Endodermal cell (in vitro differentiated cells): Measurements from ENCODE around the gene GALK1. TPM values are rescaled to one million over a fixed set of nuclear protein-coding genes. Genes with fewer than 3 reads are reported as not detected.

ENCODE experiments used
- DNase-seq: peaks from one replicate; pipeline ENCODE4 v3.0.0-alpha.2; 2017
- H3K27ac ChIP-seq: 2 replicates; pipeline ENCODE4 v1.5.1; 2013; ENCODE audit warnings: mild to moderate bottlenecking, low read depth, low read length, moderate library complexity
- H3K27me3 ChIP-seq: 2 replicates; pipeline ENCODE4 v1.6.1; 2013; ENCODE audit warnings: mild to moderate bottlenecking, low read length, moderate library complexity; ENCODE audit not compliant: insufficient read depth, control insufficient read depth, poor library complexity, severe bottlenecking
- H3K36me3 ChIP-seq: 2 replicates; pipeline ENCODE4 v1.7.0; 2013; ENCODE audit warnings: mild to moderate bottlenecking, low read length, moderate library complexity; ENCODE audit not compliant: control insufficient read depth, insufficient read depth
- H3K4me1 ChIP-seq: one replicate; pipeline ENCODE4 v1.7.0; 2013; ENCODE audit warnings: low read length; ENCODE audit not compliant: control insufficient read depth, insufficient read depth
- H3K4me3 ChIP-seq: 2 replicates; pipeline ENCODE4 v1.5.1; 2013; ENCODE audit warnings: mild to moderate bottlenecking, low read length, moderate library complexity
- H3K9ac ChIP-seq: 2 replicates; pipeline ENCODE4 v1.6.1; 2013; ENCODE audit warnings: mild to moderate bottlenecking, low read length, moderate library complexity; ENCODE audit not compliant: poor library complexity, severe bottlenecking; ENCODE audit errors: extremely low read depth
- H3K9me3 ChIP-seq: 2 replicates; pipeline ENCODE4 v1.6.1; 2013; ENCODE audit warnings: mild to moderate bottlenecking, low read length, moderate library complexity; ENCODE audit not compliant: control insufficient read depth
- H3K27ac Mint-ChIP-seq: 2 replicates; pipeline ENCODE4 v1.8.0; 2020; ENCODE audit warnings: mixed read lengths
- H3K27me3 Mint-ChIP-seq: 2 replicates; pipeline ENCODE4 v1.8.0; 2021; ENCODE audit warnings: mild to moderate bottlenecking, mixed read lengths; ENCODE audit not compliant: insufficient read depth
- H3K36me3 Mint-ChIP-seq: 2 replicates; pipeline ENCODE4 v1.8.0; 2020; ENCODE audit warnings: low read depth, mixed read lengths
- H3K4me1 Mint-ChIP-seq: 2 replicates; pipeline ENCODE4 v1.8.0; 2020; ENCODE audit warnings: mixed read lengths
- H3K4me3 Mint-ChIP-seq: 2 replicates; pipeline ENCODE4 v1.8.0; 2020; ENCODE audit warnings: mild to moderate bottlenecking, moderate library complexity, mixed read lengths
- H3K9me3 Mint-ChIP-seq: 2 replicates; pipeline ENCODE4 v1.8.0; 2020; ENCODE audit warnings: mild to moderate bottlenecking, mixed read lengths
- CTCF ChIP-seq: fragments of 200-600 bp; sonication (generic); conservative IDR thresholded peaks from 2 replicates; pipeline ENCODE4 v1.5.0; 2021; ENCODE audit warnings: antibody characterized with exemption, mild to moderate bottlenecking
- WGBS, 2 experiments: methylation state at CpG; one replicate each; pipeline versions ENCODE4 v1.1.5 to v1.1.7; 2013; ENCODE audit warnings: missing lambda C conversion rate in 2 of 2, mixed read lengths in 1 of 2; ENCODE audit not compliant: insufficient coverage in 1 of 2, insufficient read length in 1 of 2; 5-methylcytosine and 5-hydroxymethylcytosine counted together
- total RNA-seq, 2 donors: library from RNA; stranded (reverse); fragmentation: NEBNext Ultra II Directional in 1 of 2; extraction: Animal tissue kit (Norgen Biotek cat#: 25700) in 1 of 2; gene quantifications; 2 replicates in 1 of 2; 3 replicates in 1 of 2; pipeline ENCODE4 v1.2.1, GENCODE V29; 2021

The GALK1 gene
- total RNA-seq, 2 donors from 2014 or later = 26.7 to 33.2 TPM

GRCh38 chr17:75784473-75785015 is 19.6 kb upstream of the GALK1 start, which contains the start of gene UNK:
UNK (plus strand) TSS chr17:75784806; CDS start chr17:75784881, 75 bp downstream.
- no peak for TF ChIP-seq CTCF
- H3K4me1 ChIP-seq = peaks cover 4% of the 10 kb centered on the region
- peak; percentile 100 for DNase-seq
- peak within 1 kb of the TSS; percentile 90 for H3K4me3 ChIP-seq
- peaks cover 10% of the 10 kb centered on the region for H3K36me3 Mint-ChIP-seq
- H3K9me3 Mint-ChIP-seq = peaks cover under 1% of the 10 kb centered on the region
- H3K4me1 Mint-ChIP-seq = peaks cover 32% of the 10 kb centered on the region
- no peaks in the 10 kb centered on the region for H3K27me3 Mint-ChIP-seq
- peak within 1 kb of the TSS; percentile 78 for H3K4me3 Mint-ChIP-seq
- peak within 1 kb of the TSS; percentile 99 for H3K9ac ChIP-seq
- H3K27ac Mint-ChIP-seq = peak within 1 kb of the TSS; percentile 98
- H3K27ac ChIP-seq = peak within 1 kb of the TSS; percentile 95
- no peaks in the 10 kb centered on the region for H3K36me3 ChIP-seq
- H3K27me3 ChIP-seq = no peaks in the 10 kb centered on the region
- 0 to 3% methylated on average over 10 to 43 of the region's 45 CpGs for WGBS, 2 experiments
- H3K9me3 ChIP-seq = no peaks in the 10 kb centered on the region

- no peak for TF ChIP-seq CTCF
- Histone ChIP-seq H3K4me1 (peaks cover 4% of the 10 kb centered on the region), H3K9ac (peak overlapping the region; percentile 99), H3K4me3 (peak overlapping the region; percentile 90), H3K9me3 (no peaks in the 10 kb centered on the region), H3K27me3 (no peaks in the 10 kb centered on the region), H3K36me3 (no peaks in the 10 kb centered on the region), H3K27ac (peak overlapping the region; percentile 50)
- no peak for DNase-seq
- Mint-ChIP-seq H3K36me3 (peaks cover 11% of the 10 kb centered on the region), H3K9me3 (peaks cover 1% of the 10 kb centered on the region), H3K4me1 (peaks cover 32% of the 10 kb centered on the region), H3K27ac (peak overlapping the region; percentile 98), H3K4me3 (peak overlapping the region; percentile 78), H3K27me3 (no peaks in the 10 kb centered on the region)
- 87 to 97% methylated on average over 17 to 20 of the region's 20 CpGs for WGBS, 2 experiments
Measured at GRCh38 chr17:75783803-75784472, 18.9 kb upstream of the GALK1 start.

DNA sequence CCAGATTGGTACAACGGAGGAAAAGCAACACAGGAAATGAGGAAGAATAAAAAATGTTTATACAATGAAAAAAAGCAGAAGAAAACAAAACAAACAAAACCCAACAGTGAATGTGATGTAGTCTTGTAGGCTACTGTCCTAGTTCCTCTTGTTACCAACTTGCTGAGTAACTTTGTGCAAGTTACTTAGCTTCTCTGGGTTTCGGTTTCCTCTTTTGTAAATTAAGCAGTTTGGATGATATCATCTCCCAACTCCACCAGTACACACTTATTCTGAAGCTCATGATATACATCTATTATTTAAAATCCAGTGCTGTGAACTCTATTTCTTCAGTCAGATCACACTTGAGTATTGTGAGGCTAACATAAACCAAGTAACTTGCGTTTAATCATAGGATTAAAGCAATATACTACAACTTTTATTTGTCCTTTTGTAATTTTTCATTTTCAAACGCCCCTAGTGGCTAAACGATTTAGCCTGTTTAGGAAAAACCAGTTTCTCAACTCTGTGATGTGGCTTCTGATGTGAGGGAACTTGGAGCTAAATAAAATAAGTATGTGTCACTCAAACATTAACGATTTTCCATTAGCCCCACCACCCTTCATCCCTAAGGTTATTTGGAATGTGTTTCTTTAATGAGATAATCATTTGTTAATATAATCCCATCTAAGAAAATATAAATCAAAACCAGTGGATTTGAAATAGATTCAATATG is 18.2 kb upstream of the GALK1 start:
- no peak for DNase-seq
- H3K27ac ChIP-seq = no peak overlapping the region
- peaks cover 7% of the 10 kb centered on the region for H3K36me3 ChIP-seq
- no peaks in the 10 kb centered on the region for H3K27me3 ChIP-seq
- peak; percentile 80 for TF ChIP-seq CTCF
- peaks cover 18% of the 10 kb centered on the region for H3K36me3 Mint-ChIP-seq
- H3K9me3 ChIP-seq = no peaks in the 10 kb centered on the region
- peaks cover 1% of the 10 kb centered on the region for H3K9me3 Mint-ChIP-seq
- no peaks in the 10 kb centered on the region for H3K27me3 Mint-ChIP-seq
- peak overlapping the region; percentile 98 for H3K27ac Mint-ChIP-seq
- H3K4me1 Mint-ChIP-seq = peaks cover 34% of the 10 kb centered on the region
- H3K9ac ChIP-seq = no peak overlapping the region
- H3K4me3 ChIP-seq = no peak overlapping the region
- peak overlapping the region; percentile 78 for H3K4me3 Mint-ChIP-seq
- 64 to 86% methylated on average over 1 to 5 of the region's 6 CpGs for WGBS, 2 experiments
- peaks cover 4% of the 10 kb centered on the region for H3K4me1 ChIP-seq
